ENCODE data around the gene ZNF385B. TPM values are rescaled to one million over a fixed set of nuclear protein-coding genes. Genes with fewer than 3 reads are reported as not detected.
A peak's percentile ranks its signal among the peaks of the same experiment; 100 is the strongest.

Gene ZNF385B
- total RNA-seq, 4 donors from 2014 or later: 9.7 to 24.9 (median 11.4) TPM

- intact Hi-C loops (cut with DNase I; ENCODE audit: low total_unique reads) (no loop called here), in situ Hi-C loops (cut with MboI; ENCODE audit: low sequenced_read_pairs in 4 of 4) (no loop called here)
- Histone ChIP-seq H3K4me1 (peaks cover 0 to 7% of the 10 kb centered on the region in 2 donors), H3K27me3 (no peaks in the 10 kb centered on the region), H3K9me3 (no peaks in the 10 kb centered on the region), H3K4me3 (no peak overlapping the region), H3K27ac (no peak overlapping the region), H3K36me3 (no peaks in the 10 kb centered on the region)
- ATAC-seq (no peak), DNase-seq (no peak)
- no peak for TF ChIP-seq POLR2A (IDR thresholded peaks at IDR 0.05)
- TF ChIP-seq, protein P1, sequence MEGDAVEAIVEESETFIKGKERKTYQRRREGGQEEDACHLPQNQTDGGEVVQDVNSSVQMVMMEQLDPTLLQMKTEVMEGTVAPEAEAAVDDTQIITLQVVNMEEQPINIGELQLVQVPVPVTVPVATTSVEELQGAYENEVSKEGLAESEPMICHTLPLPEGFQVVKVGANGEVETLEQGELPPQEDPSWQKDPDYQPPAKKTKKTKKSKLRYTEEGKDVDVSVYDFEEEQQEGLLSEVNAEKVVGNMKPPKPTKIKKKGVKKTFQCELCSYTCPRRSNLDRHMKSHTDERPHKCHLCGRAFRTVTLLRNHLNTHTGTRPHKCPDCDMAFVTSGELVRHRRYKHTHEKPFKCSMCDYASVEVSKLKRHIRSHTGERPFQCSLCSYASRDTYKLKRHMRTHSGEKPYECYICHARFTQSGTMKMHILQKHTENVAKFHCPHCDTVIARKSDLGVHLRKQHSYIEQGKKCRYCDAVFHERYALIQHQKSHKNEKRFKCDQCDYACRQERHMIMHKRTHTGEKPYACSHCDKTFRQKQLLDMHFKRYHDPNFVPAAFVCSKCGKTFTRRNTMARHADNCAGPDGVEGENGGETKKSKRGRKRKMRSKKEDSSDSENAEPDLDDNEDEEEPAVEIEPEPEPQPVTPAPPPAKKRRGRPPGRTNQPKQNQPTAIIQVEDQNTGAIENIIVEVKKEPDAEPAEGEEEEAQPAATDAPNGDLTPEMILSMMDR (IDR thresholded peaks at IDR 0.05 in 4 of 5, conservative IDR thresholded peaks at IDR 0.05 in 1 of 5): no peak
Measured at GRCh38 chr2:179551539-179552045, 309.8 kb downstream of the ZNF385B start.

DNA sequence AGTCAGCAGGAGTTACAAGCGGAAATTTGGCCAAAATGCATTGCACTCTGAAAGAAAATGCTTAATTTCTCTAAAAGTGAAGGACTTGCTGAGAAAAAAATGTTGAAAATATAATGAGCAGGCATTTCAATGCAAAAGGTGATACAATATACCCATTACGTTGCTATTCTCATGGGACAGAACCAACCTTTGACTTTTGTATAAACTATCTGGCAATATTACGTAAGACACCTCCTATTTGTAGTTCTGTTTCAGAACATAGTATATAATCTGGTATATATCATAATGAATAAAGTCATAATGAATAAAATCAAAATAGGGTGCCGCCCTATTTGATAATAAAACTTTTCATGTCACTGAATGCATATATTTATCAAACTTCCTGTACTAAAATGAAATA, 310.6 kb downstream of the ZNF385B start:
- Histone ChIP-seq H3K4me1 (peaks cover 0 to 4% of the 10 kb centered on the region in 2 donors), H3K27me3 (no peaks in the 10 kb centered on the region), H3K27ac (no peak overlapping the region), H3K4me3 (no peak overlapping the region), H3K9me3 (no peaks in the 10 kb centered on the region), H3K36me3 (no peaks in the 10 kb centered on the region)
- in situ Hi-C loops (cut with MboI; ENCODE audit: low sequenced_read_pairs in 4 of 4): no loop called here
- intact Hi-C loops (cut with DNase I; ENCODE audit: low total_unique reads): no loop called here
- ATAC-seq (no peak), DNase-seq (no peak)
- no peak for TF ChIP-seq POLR2A (IDR thresholded peaks at IDR 0.05)
- TF ChIP-seq, protein P1 (IDR thresholded peaks at IDR 0.05 in 4 of 5, conservative IDR thresholded peaks at IDR 0.05 in 1 of 5): no peak

DNA sequence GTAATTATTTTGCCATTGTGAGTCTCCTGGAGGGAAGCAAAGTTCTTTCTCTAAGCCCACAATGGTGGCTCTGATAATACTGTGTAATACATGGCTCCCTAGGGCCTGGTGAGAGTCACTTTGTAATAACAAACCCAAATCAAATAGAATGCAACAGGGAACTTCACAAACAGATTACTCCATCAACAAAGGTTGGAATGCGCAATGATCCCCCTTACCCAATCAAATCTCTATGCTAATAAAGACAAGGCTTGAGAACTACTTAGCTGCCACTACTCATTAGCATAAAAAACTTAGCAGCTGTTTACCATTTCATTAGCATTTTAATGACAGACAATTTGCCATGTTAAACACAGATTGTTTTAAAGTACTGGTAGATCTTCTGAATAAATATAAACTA, 311.2 kb downstream of the ZNF385B start:
- ATAC-seq (no peak), DNase-seq (no peak)
- Histone ChIP-seq H3K9me3 (no peaks in the 10 kb centered on the region), H3K4me3 (no peak overlapping the region), H3K27me3 (no peaks in the 10 kb centered on the region), H3K4me1 (no peaks in the 10 kb centered on the region), H3K27ac (no peak overlapping the region), H3K36me3 (no peaks in the 10 kb centered on the region)
- intact Hi-C loops (cut with DNase I; ENCODE audit: low total_unique reads) (no loop called here), in situ Hi-C loops (cut with MboI; ENCODE audit: low sequenced_read_pairs in 4 of 4) (no loop called here)
- TF ChIP-seq, protein P1 (IDR thresholded peaks at IDR 0.05 in 4 of 5, conservative IDR thresholded peaks at IDR 0.05 in 1 of 5): no peak
- no peak for TF ChIP-seq POLR2A (IDR thresholded peaks at IDR 0.05)

GRCh38 chr2:179546656-179547055, 314.8 kb downstream of the ZNF385B start:
- H3K4me3 ChIP-seq: no peak overlapping the region
- intact Hi-C loops (cut with DNase I; ENCODE audit: low total_unique reads) (no loop called here), in situ Hi-C loops (cut with MboI; ENCODE audit: low sequenced_read_pairs in 4 of 4) (no loop called here)
- ATAC-seq (no peak), DNase-seq (no peak)
- H3K27ac ChIP-seq: no peak overlapping the region
- H3K9me3 ChIP-seq: no peaks in the 10 kb centered on the region
- no peaks in the 10 kb centered on the region for H3K27me3 ChIP-seq
- H3K36me3 ChIP-seq: no peaks in the 10 kb centered on the region
- TF ChIP-seq, protein P1 (IDR thresholded peaks at IDR 0.05 in 4 of 5, conservative IDR thresholded peaks at IDR 0.05 in 1 of 5): no peak
- no peak for TF ChIP-seq POLR2A (IDR thresholded peaks at IDR 0.05)
- H3K4me1 ChIP-seq: no peaks in the 10 kb centered on the region

GRCh38 chr2:179545024-179545423, 316.4 kb downstream of the ZNF385B start:
- in situ Hi-C loops (cut with MboI; ENCODE audit: low sequenced_read_pairs in 4 of 4): no loop called here
- intact Hi-C loops (cut with DNase I; ENCODE audit: low total_unique reads): no loop called here

More at GRCh38 chr2:179545024-179545423, 316.4 kb downstream of the ZNF385B start:
- Histone ChIP-seq H3K4me3 (no peak overlapping the region), H3K36me3 (no peaks in the 10 kb centered on the region), H3K27me3 (no peaks in the 10 kb centered on the region), H3K27ac (peak overlapping the region in 1 of 4 donors; percentile 6), H3K4me1 (no peaks in the 10 kb centered on the region), H3K9me3 (no peaks in the 10 kb centered on the region)
- no peak for TF ChIP-seq POLR2A (IDR thresholded peaks at IDR 0.05)
- TF ChIP-seq, protein P1 (IDR thresholded peaks at IDR 0.05 in 4 of 5, conservative IDR thresholded peaks at IDR 0.05 in 1 of 5): no peak
- DNase-seq (no peak), ATAC-seq (no peak)
